HepG2 (cell line): ENCODE results near the gene ZFPM1. TPM values are rescaled to one million over a fixed set of nuclear protein-coding genes. Genes with fewer than 3 reads are reported as not detected.
A peak's percentile ranks its signal among the peaks of the same experiment; 100 is the strongest.

ENCODE experiments used
- AGO2 ChIP-seq: fragments of 200-400 bp; formaldehyde crosslinking; optimal IDR thresholded peaks from 2 replicates; pipeline ENCODE3; 2017; ENCODE audit warnings: mild to moderate bottlenecking, low read depth, low read length, moderate library complexity
- CCAR2 ChIP-seq: fragments of 200-400 bp; formaldehyde crosslinking; optimal IDR thresholded peaks from 2 replicates; pipeline ENCODE3; 2018; ENCODE audit warnings: low read depth, mild to moderate bottlenecking, low read length, moderate library complexity
- HNF1A ChIP-seq, 2 experiments: sonication (generic) in 1 of 2; formaldehyde crosslinking in 1 of 2; IDR thresholded peaks; 2 replicates each; pipeline versions ENCODE4 v1.4.0 to v1.6.1; 2016 to 2020; ENCODE audit warnings: borderline replicate concordance in 1 of 2, low read depth in 1 of 2, mild to moderate bottlenecking in 1 of 2, missing genetic modification reagents in 1 of 2
- KDM6A ChIP-seq: IDR thresholded peaks from 2 replicates; pipeline ENCODE4 v1.6.1; 2016; ENCODE audit warnings: low read depth
- MED1 ChIP-seq: sonication (generic); formaldehyde crosslinking; IDR thresholded peaks from 2 replicates; pipeline ENCODE4 v1.4.0; 2020; ENCODE audit warnings: missing genetic modification reagents
- MNT ChIP-seq: fragments of 450-650 bp; IDR thresholded peaks from 2 replicates; pipeline ENCODE4 v1.6.1; 2016
- MXD4 ChIP-seq: IDR thresholded peaks from 2 replicates; pipeline ENCODE4 v1.6.1; 2016; ENCODE audit warnings: mild to moderate bottlenecking, missing biosample characterization, missing genetic modification reagents
- SIX1 ChIP-seq: sonication (generic); formaldehyde crosslinking; IDR thresholded peaks from 2 replicates; pipeline ENCODE4 v1.4.0; 2020; ENCODE audit warnings: missing genetic modification reagents, borderline replicate concordance
- SKI ChIP-seq: fragments of 450-650 bp; IDR thresholded peaks from one replicate; pipeline ENCODE4 v1.6.1; 2018; ENCODE audit warnings: mild to moderate bottlenecking; ENCODE audit not compliant: partially characterized antibody
- SOX6 ChIP-seq, 2 experiments: fragments of 450-650 bp in 1 of 2; sonication (generic) in 1 of 2; formaldehyde crosslinking in 1 of 2; IDR thresholded peaks; 2 replicates each; pipeline versions ENCODE4 v1.4.0 to v1.6.1; 2017 to 2020; ENCODE audit warnings: antibody characterized with exemption in 1 of 2, mild to moderate bottlenecking in 1 of 2, missing genetic modification reagents in 1 of 2
- THAP7 ChIP-seq: sonication (generic); formaldehyde crosslinking; IDR thresholded peaks from 2 replicates; pipeline ENCODE4 v1.8.1; 2023; ENCODE audit warnings: mild to moderate bottlenecking, missing genetic modification reagents
- ZFP91 ChIP-seq: sonication (generic); formaldehyde crosslinking; IDR thresholded peaks from 2 replicates; pipeline ENCODE4 v1.9.0; 2022; ENCODE audit warnings: missing genetic modification reagents, mild to moderate bottlenecking, borderline replicate concordance
- ZNF280D ChIP-seq: sonication (generic); formaldehyde crosslinking; IDR thresholded peaks from 2 replicates; pipeline ENCODE4 v1.5.1; 2020; ENCODE audit warnings: mild to moderate bottlenecking, missing genetic modification reagents
- ZNF430 ChIP-seq: sonication (generic); formaldehyde crosslinking; IDR thresholded peaks from 2 replicates; pipeline ENCODE4 v1.9.0; 2021; ENCODE audit warnings: mild to moderate bottlenecking, missing genetic modification reagents
- ZNF576 ChIP-seq: sonication (generic); formaldehyde crosslinking; IDR thresholded peaks from 2 replicates; pipeline ENCODE4 v1.4.0; 2020; ENCODE audit warnings: mild to moderate bottlenecking, missing genetic modification reagents
- ZNF616 ChIP-seq: sonication (generic); formaldehyde crosslinking; IDR thresholded peaks from 2 replicates; pipeline ENCODE4 v1.5.0; 2020; ENCODE audit warnings: low read depth, mild to moderate bottlenecking, missing genetic modification reagents
- polyA plus RNA-seq, 8 experiments: library from polyadenylated mRNA; depleted of rRNA in 3 of 8; stranded (reverse) in 7 of 8; unstranded in 1 of 8; fragments of >200 nt; fragmentation: Illumina TruSeq in 4 of 8; extraction: Trizol in 4 of 8; gene quantifications; 2 replicates each; pipeline versions ENCODE4 v1.2.1 to v1.2.3, GENCODE V29; 2011 to 2016; ENCODE audit warnings: low read depth in 4 of 8, missing spikeins in 1 of 8, mixed read lengths in 1 of 8; ENCODE audit not compliant: insufficient read depth in 1 of 8
- total RNA-seq, 5 experiments: library from RNA; depleted of rRNA; stranded (reverse); fragments of >200 nt; fragmentation: Illumina TruSeq; extraction: Trizol; gene quantifications; 2 replicates each; pipeline ENCODE4 v1.2.3, GENCODE V29; 2016; ENCODE audit warnings: low read depth in 1 of 5

The ZFPM1 gene
- total and polyA plus RNA-seq, 2 of the 13 experiments (the other 11 are each of a cell fraction or from before 2014, with no cell fraction given): 1.3 to 3.8 TPM

- TF ChIP-seq AGO2 (no peak), THAP7 (CRISPR knock-in tag) (no peak), ZNF576 (CRISPR knock-in tag) (no peak), SOX6 (IDR thresholded peaks at IDR 0.05) (no peak), SOX6 (CRISPR knock-in tag; IDR thresholded peaks at IDR 0.05) (peak; percentile 56), MNT (peak; percentile 58), ZNF280D (CRISPR knock-in tag) (no peak), SIX1 (CRISPR knock-in tag) (no peak), ZFP91 (CRISPR knock-in tag) (no peak; the same call in 1 of the 2 replicates), KDM6A (no peak), ZNF430 (CRISPR knock-in tag) (peak; percentile 28; the same call in 1 of the 2 replicates), HNF1A (IDR thresholded peaks at IDR 0.05; ENCODE audit: low read depth) (no peak), HNF1A (CRISPR knock-in tag; IDR thresholded peaks at IDR 0.05; ENCODE audit: borderline replicate concordance) (peak; percentile 60), MXD4 (CRISPR knock-in tag) (peak; percentile 18; the same call in 1 of the 2 replicates), SKI (peak; percentile 64), MED1 (CRISPR knock-in tag) (peak; percentile 80), ZNF616 (CRISPR knock-in tag) (0 out of 2 replicates have a peak, but pooled peaks have one; percentile 42), CCAR2 (no peak)
Observed at GRCh38 chr16:88569985-88570690, 117.1 kb downstream of the ZFPM1 start, which contains the start of gene ZC3H18 (continued).
